Left renal cortex interstitium (tissue), 4 donors: Measurements from ENCODE around the gene UCKL1. TPM values are rescaled to one million over a fixed set of nuclear protein-coding genes. Genes with fewer than 3 reads are reported as not detected.
"Not testable (repeated sequence)": the region's sequence is repeated elsewhere in the genome, so short reads cannot be mapped to it uniquely, and the experiment has no call there.

Source experiments
- DNase-seq, 4 donors: peaks; one replicate each; pipeline ENCODE4 v3.0.0-alpha.2; 2013; ENCODE audit warnings: low read depth in 4 of 4, low spot score in 2 of 4, missing footprints in 1 of 4
- polyA plus RNA-seq, 4 donors: library from polyadenylated mRNA; unstranded; fragments of 120-200 nt; gene quantifications; one replicate each; pipeline ENCODE4 v1.2.1, GENCODE V29; 2013; ENCODE audit not compliant: insufficient read length in 4 of 4

The UCKL1 gene
- polyA plus RNA-seq, 4 donors, result 36.6 to 76.7 (median 57.0) TPM

DNA sequence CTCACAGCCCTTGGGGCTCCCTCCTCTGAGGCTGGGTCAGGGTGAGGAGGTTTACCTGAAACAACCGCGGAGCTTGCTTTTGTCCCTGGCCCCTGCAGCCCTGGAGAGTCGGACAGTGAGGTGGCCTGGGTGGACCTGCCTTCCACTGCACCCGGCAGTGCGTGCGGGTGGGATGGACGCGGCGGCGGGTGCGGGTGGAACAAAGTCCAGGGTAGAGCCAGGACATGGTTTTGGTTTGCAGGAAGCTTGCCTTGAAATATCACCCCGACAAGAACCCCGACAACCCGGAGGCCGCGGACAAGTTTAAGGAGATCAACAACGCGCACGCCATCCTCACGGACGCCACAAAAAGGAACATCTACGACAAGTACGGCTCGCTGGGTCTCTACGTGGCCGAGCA, 27.1 kb downstream of the UCKL1 start:
- DNase-seq, result no peak

GRCh38 chr20:63926298-63926697, 29.9 kb downstream of the UCKL1 start:
- no peak for DNase-seq

DNA sequence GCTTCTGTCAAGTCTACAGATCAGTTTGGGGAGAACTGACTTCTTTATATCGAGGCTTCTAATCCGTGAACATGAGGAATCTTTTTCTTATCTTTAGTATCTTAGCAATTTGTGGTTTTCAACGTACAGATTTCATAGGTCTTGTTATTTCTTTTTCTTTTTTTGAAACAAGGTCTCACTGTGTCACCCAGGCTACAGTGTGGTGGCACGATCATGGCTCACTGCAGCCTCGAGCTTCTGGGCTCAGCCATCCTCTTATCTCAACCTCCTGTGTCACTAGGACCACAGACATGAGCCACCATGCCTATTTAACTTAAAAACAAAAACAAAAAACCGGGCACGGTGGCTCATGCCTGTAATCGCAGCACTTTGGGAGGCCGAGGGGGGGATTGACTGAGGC, 32.0 kb downstream of the UCKL1 start:
- DNase-seq, result no peak

DNA sequence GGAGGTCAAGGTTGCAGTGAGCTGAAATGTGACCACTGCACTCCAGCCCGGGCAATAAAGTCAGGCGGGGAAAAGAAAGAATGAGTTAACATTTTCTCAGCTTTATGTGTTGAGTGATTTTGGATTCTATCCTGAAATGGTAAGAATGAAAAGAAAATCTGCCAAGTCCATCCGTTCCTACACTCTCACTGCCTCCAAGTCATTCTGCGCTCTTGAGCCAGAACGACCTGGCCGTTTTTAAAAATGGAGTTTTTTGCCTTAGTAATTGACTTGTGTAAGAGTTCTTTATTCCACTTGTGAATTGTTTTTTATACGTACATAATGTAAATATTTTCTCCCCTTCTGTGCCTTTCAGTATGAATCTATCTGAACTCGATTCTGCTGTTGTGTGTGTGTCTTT, 32.6 kb downstream of the UCKL1 start:
- DNase-seq, result no peak

- no peak for DNase-seq
These were observed 36.0 kb downstream of the UCKL1 start for GRCh38 chr20:63920226-63920625.

GRCh38 chr20:63919130-63919529, 37.1 kb downstream of the UCKL1 start:
- DNase-seq, result no peak

GRCh38 chr20:63917811-63918210, 38.4 kb downstream of the UCKL1 start:
- no peak for DNase-seq

DNA sequence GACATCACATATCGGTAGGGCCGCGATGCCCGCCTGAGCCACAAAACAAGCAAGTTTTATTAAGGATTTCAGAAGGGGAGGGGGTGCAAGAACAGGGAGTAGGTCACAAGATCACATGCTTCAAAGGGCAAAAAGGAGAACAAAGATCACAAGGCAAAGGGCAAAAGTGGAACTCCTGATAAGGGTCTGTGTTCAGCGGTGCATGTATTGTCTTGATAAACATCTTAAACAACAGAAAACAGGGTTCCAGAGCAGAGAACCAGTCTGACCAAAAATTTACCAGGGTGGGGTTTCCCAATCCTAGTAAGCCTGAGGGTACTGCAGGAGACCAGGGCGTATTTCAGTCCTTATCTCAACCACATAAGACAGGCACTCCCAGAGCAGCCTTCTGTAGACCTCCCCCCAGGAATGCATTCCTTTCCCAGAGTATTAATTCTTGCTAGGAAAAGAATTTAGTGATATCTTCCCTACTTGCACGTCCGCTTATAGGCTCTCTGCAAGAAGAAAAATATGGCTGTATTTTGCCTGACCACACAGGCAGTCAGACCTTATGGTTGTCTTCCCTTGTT, 39.8 kb downstream of the UCKL1 start:
- DNase-seq, result not testable (repeated sequence)

GRCh38 chr20:63915471-63915870, 40.7 kb downstream of the UCKL1 start:
- DNase-seq, result no peak

GRCh38 chr20:63913768-63914167, 42.4 kb downstream of the UCKL1 start:
- DNase-seq, result no peak

DNA sequence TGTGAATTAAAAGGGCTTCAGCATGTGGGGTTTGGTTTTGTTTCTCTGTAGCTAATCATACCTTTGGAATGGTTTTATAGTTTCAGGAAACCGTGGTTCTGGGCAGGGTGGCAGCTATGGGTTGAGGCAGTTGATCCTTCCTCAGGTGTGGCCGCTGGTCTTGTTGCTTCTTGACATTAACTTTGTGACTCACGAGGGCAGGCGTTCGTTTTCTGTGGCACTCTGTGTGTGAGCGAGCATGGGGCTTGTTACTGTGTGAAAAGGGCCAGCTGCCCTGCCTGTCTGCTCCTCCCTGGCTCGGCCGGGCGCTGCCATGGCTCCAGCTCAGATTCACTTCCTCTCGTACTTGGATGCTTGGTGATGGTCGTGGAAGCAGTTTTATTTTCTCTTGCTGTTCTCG, 45.0 kb downstream of the UCKL1 start:
- no peak for DNase-seq

DNA sequence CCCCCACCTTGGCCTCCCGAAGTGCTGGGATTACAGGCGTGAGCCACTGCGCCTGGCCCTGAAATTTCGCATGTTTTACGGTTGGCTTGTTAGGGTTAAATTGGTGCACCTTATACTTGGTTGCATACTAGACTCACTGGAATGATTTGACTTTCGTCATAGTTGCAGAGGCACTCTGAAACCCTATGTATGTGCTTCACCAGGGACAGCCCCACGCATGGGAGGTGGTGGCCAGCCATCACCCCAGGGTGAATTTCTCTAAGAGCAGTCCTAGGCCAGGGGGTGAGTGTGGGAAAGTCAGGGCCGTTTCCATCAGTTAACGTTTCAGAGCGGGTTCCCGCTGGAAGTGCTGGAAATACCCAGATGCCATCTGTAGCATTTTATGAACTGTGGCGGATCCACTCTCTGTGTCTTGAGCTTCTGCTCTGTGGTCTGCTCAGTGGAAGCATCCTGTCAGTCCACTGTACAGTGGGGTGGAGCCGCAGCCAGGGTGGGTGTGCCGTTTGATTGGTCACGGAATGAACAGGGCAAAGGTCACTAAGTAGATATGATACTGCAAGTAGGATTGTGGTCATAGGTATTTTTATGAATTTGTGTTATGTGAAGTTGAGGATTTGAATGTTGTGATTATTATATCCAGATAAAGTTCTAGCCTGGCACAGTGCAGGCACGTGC, 48.1 kb downstream of the UCKL1 start:
- DNase-seq, result no peak

GRCh38 chr20:63903796-63904561, 52.2 kb downstream of the UCKL1 start:
- DNase-seq, result no peak

DNA sequence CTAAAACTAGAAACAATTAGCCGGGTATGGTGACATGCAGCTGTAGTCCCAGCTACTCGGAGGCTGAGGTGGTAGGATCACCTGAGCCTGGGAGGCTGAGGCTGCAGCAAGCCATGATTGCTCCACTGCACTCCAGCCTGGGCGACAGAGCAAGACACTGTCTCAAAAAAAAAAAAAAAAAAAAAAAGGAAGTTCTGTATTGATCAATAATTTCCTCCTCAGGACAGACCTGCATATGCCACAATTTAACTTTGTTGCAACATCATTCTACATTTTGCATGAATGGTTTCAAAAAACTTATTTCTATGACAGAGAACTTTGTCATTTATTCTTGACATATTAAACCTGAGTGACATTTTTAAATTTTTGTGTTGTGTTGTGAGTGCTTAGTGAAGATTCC, 55.8 kb downstream of the UCKL1 start:
- no peak for DNase-seq

GRCh38 chr20:63898882-63899558, 57.2 kb downstream of the UCKL1 start:
- no peak for DNase-seq

GRCh38 chr20:63897978-63898561, 58.1 kb downstream of the UCKL1 start:
- DNase-seq, result no peak

- DNase-seq, result no peak
These were observed 59.7 kb downstream of the UCKL1 start for GRCh38 chr20:63896264-63897105.

- peak in 1 of 4 donors; percentile 15 for DNase-seq
These were observed 60.3 kb downstream of the UCKL1 start for GRCh38 chr20:63895952-63896263.

DNA sequence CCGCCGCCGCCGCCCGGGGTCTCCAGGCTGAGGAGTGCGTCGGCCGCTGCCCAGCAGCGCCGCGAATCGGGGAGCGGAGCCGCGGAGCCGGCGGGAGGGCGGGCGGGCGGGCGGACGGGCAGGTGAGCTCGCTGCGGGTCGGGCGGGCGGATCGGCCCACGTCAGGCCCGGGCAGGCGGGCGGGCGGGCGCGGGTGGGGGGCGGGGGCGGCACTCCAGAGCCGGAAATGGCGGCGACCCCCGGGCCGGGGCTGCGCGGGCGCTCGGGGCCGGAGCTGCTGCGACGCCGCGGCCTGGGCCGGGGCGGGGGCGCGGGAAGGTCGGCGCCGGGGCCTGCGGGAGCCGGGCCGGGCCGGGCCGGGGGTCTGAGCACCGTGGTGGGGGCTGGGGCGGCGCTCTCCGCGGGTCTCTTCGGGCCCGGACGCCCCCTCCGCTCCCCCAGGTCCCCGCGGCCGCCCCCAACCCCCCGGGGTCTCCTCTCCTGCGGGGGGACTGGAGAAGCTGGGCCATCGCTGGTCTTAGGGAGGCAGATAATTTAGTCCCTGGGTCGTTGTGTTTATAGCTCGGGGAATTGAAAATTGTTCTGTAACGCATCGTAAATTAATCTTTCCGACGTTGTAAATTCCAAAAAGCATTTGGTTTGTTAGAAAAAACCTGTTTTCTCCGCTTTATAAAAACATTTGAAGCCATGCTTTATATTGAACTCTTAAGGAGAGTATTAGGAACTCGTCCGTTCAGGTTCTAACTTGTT, 60.8 kb downstream of the UCKL1 start:
- DNase-seq, result no peak
